SK-N-MC (cell line): ENCODE results near the gene SCAF8.

ENCODE experiments used
- EZH2 ChIP-seq: fragments of 200-600 bp; sonication (generic); IDR thresholded peaks from one replicate; pipeline ENCODE4 v1.6.1; 2017; ENCODE audit warnings: antibody characterized with exemption
- POLR2AphosphoS5 ChIP-seq: IDR thresholded peaks from 2 replicates; pipeline ENCODE4 v1.6.1; 2012; ENCODE audit warnings: mild to moderate bottlenecking, low read depth, low read length, borderline replicate concordance

DNA sequence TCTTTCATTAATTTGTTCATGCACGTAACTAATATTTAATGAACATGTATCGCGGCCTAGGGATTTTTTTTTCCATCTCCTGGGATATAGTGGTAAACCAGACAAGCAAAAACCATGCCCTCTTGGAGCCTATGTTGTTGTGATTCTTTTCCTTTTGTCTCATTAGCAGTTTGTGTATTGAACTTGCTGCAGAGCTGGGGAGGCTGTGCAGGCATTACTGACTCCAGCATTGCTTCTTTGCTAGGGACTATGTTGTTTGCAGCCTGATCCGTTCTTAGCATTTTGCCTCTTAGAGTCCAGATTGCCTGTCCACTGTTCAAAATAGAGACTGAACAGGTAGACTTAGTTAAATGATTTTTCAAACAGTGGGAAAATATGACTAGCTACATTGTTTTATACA is 9.7 kb downstream of the SCAF8 start:
- no peak for TF ChIP-seq POLR2AphosphoS5
- no peak for TF ChIP-seq EZH2
